HepG2 (cell line): ENCODE measurements around the gene BCKDHA. TPM values are rescaled to one million over a fixed set of nuclear protein-coding genes. Genes with fewer than 3 reads are reported as not detected.

Source experiments
- HNF1A ChIP-seq, 2 experiments: sonication (generic) in 1 of 2; formaldehyde crosslinking in 1 of 2; IDR thresholded peaks; 2 replicates each; pipeline versions ENCODE4 v1.4.0 to v1.6.1; 2016 to 2020; ENCODE audit warnings: borderline replicate concordance in 1 of 2, low read depth in 1 of 2, mild to moderate bottlenecking in 1 of 2, missing genetic modification reagents in 1 of 2
- JUND ChIP-seq: sonication (generic); formaldehyde crosslinking; IDR thresholded peaks from 2 replicates; pipeline ENCODE4 v1.8.0; 2022; ENCODE audit warnings: mild to moderate bottlenecking, missing genetic modification reagents
- MXD4 ChIP-seq: IDR thresholded peaks from 2 replicates; pipeline ENCODE4 v1.6.1; 2016; ENCODE audit warnings: mild to moderate bottlenecking, missing biosample characterization, missing genetic modification reagents
- RBM39 ChIP-seq: fragments of 200-400 bp; formaldehyde crosslinking; IDR thresholded peaks from one replicate; pipeline ENCODE4 v1.6.1; 2018; ENCODE audit warnings: antibody characterized with exemption, mild to moderate bottlenecking, low read depth, low read length; ENCODE audit not compliant: poor library complexity, severe bottlenecking
- SALL1 ChIP-seq: sonication (generic); formaldehyde crosslinking; IDR thresholded peaks from 2 replicates; pipeline ENCODE4 v1.8.0; 2022; ENCODE audit warnings: mild to moderate bottlenecking, missing genetic modification reagents
- SOX6 ChIP-seq, 2 experiments: fragments of 450-650 bp in 1 of 2; sonication (generic) in 1 of 2; formaldehyde crosslinking in 1 of 2; IDR thresholded peaks; 2 replicates each; pipeline versions ENCODE4 v1.4.0 to v1.6.1; 2017 to 2020; ENCODE audit warnings: antibody characterized with exemption in 1 of 2, mild to moderate bottlenecking in 1 of 2, missing genetic modification reagents in 1 of 2
- TARDBP ChIP-seq: sonication (generic); formaldehyde crosslinking; IDR thresholded peaks from 2 replicates; pipeline ENCODE4 v1.8.0; 2022; ENCODE audit warnings: mild to moderate bottlenecking, missing genetic modification reagents
- ZC3H13 ChIP-seq: sonication (generic); formaldehyde crosslinking; IDR thresholded peaks from 2 replicates; pipeline ENCODE4 v1.8.1; 2023; ENCODE audit warnings: mild to moderate bottlenecking, missing genetic modification reagents, moderate library complexity
- ZMYM2 ChIP-seq: sonication (generic); formaldehyde crosslinking; IDR thresholded peaks from 2 replicates; pipeline ENCODE4 v1.8.0; 2022; ENCODE audit warnings: mild to moderate bottlenecking, missing genetic modification reagents
- ZNF282 ChIP-seq: fragments of 450-650 bp; IDR thresholded peaks from 2 replicates; pipeline ENCODE4 v1.6.1; 2018; ENCODE audit not compliant: partially characterized antibody
- polyA plus RNA-seq, 8 experiments: library from polyadenylated mRNA; depleted of rRNA in 3 of 8; stranded (reverse) in 7 of 8; unstranded in 1 of 8; fragments of >200 nt; fragmentation: Illumina TruSeq in 4 of 8; extraction: Trizol in 4 of 8; gene quantifications; 2 replicates each; pipeline versions ENCODE4 v1.2.1 to v1.2.3, GENCODE V29; 2011 to 2016; ENCODE audit warnings: low read depth in 4 of 8, missing spikeins in 1 of 8, mixed read lengths in 1 of 8; ENCODE audit not compliant: insufficient read depth in 1 of 8
- total RNA-seq, 5 experiments: library from RNA; depleted of rRNA; stranded (reverse); fragments of >200 nt; fragmentation: Illumina TruSeq; extraction: Trizol; gene quantifications; 2 replicates each; pipeline ENCODE4 v1.2.3, GENCODE V29; 2016; ENCODE audit warnings: low read depth in 1 of 5

Gene BCKDHA
- total and polyA plus RNA-seq, 2 of the 13 experiments (the other 11 are each of a cell fraction or from before 2014, with no cell fraction given) = 11.8 to 31.5 TPM

GRCh38 chr19:41351339-41352245, 46.0 kb upstream of the BCKDHA start (continued):
- TF ChIP-seq HNF1A (IDR thresholded peaks at IDR 0.05; ENCODE audit: low read depth) = no peak
- TF ChIP-seq HNF1A (CRISPR knock-in tag; IDR thresholded peaks at IDR 0.05; ENCODE audit: borderline replicate concordance) = 0 out of 2 replicates have a peak, but pooled peaks have one; percentile 25
- peak; percentile 41; the same call in 1 of the 2 replicates for TF ChIP-seq SALL1 (CRISPR knock-in tag)
- TF ChIP-seq JUND (CRISPR knock-in tag) = no peak
- TF ChIP-seq MXD4 (CRISPR knock-in tag) = no peak
- TF ChIP-seq ZMYM2 (CRISPR knock-in tag) = no peak
- no peak for TF ChIP-seq ZNF282
- no peak for TF ChIP-seq SOX6 (IDR thresholded peaks at IDR 0.05)
- TF ChIP-seq SOX6 (CRISPR knock-in tag; IDR thresholded peaks at IDR 0.05) = no peak
- TF ChIP-seq TARDBP (CRISPR knock-in tag) = no peak
- peak; percentile 39; the same call in 1 of the 2 replicates for TF ChIP-seq ZC3H13 (CRISPR knock-in tag)
- TF ChIP-seq RBM39 = peak; percentile 59
- TF ChIP-seq, all 625 proteins: peak for 31
